HepG2 (cell line): ENCODE results near the gene DPH2. TPM values are rescaled to one million over a fixed set of nuclear protein-coding genes. Genes with fewer than 3 reads are reported as not detected.

Experiments used
- DBP ChIP-seq: sonication (generic); formaldehyde crosslinking; IDR thresholded peaks from 2 replicates; pipeline ENCODE4 v1.4.0; 2020; ENCODE audit warnings: missing genetic modification reagents; ENCODE audit errors: not compliant biosample characterization
- ESRRA ChIP-seq: sonication (generic); formaldehyde crosslinking; IDR thresholded peaks from 2 replicates; pipeline ENCODE4 v1.5.1; 2020; ENCODE audit warnings: mild to moderate bottlenecking, low read depth, missing genetic modification reagents
- FOXA1 ChIP-seq, 2 experiments: fragments of 450-650 bp in 1 of 2; sonication (generic) in 1 of 2; formaldehyde crosslinking in 1 of 2; IDR thresholded peaks; 2 replicates each; pipeline versions ENCODE4 v1.4.0 to v1.6.1; 2016 to 2020; ENCODE audit warnings: missing genetic modification reagents in 1 of 2
- FOXA3 ChIP-seq: IDR thresholded peaks from 2 replicates; pipeline ENCODE4 v1.6.1; 2016; ENCODE audit warnings: missing genetic modification reagents, missing compliant biosample characterization
- FOXC1 ChIP-seq: sonication (generic); formaldehyde crosslinking; IDR thresholded peaks from 2 replicates; pipeline ENCODE4 v1.8.0; 2022; ENCODE audit warnings: mild to moderate bottlenecking, missing genetic modification reagents, borderline replicate concordance
- HBP1 ChIP-seq: IDR thresholded peaks from 2 replicates; pipeline ENCODE4 v1.6.1; 2016; ENCODE audit warnings: low read depth, control low read depth
- HIVEP1 ChIP-seq: sonication (generic); formaldehyde crosslinking; IDR thresholded peaks from 2 replicates; pipeline ENCODE4 v1.4.0; 2020; ENCODE audit warnings: mild to moderate bottlenecking, missing genetic modification reagents
- HMG20B ChIP-seq: conservative IDR thresholded peaks from 2 replicates; pipeline ENCODE4 v1.6.1; 2016; ENCODE audit warnings: missing genetic modification reagents, missing compliant biosample characterization
- KDM1A ChIP-seq: IDR thresholded peaks from 2 replicates; pipeline ENCODE4 v1.6.1; 2016; ENCODE audit warnings: missing compliant biosample characterization
- MBD4 ChIP-seq: IDR thresholded peaks from 2 replicates; pipeline ENCODE4 v1.6.1; 2012; ENCODE audit warnings: low read length, inconsistent platforms, borderline replicate concordance
- MTA1 ChIP-seq: sonication (generic); formaldehyde crosslinking; IDR thresholded peaks from 2 replicates; pipeline ENCODE4 v1.4.0; 2020; ENCODE audit warnings: missing genetic modification reagents, mild to moderate bottlenecking, borderline replicate concordance
- RAD51 ChIP-seq: fragments of 450-650 bp; IDR thresholded peaks from 2 replicates; pipeline ENCODE4 v1.6.1; 2016; ENCODE audit warnings: borderline replicate concordance
- RXRB ChIP-seq: IDR thresholded peaks from 2 replicates; pipeline ENCODE4 v1.6.1; 2016; ENCODE audit warnings: borderline replicate concordance, missing genetic modification reagents, missing compliant biosample characterization
- SMARCE1 ChIP-seq: fragments of 450-650 bp; IDR thresholded peaks from 2 replicates; pipeline ENCODE4 v1.6.1; 2017; ENCODE audit warnings: borderline replicate concordance
- TBX3 ChIP-seq: fragments of 450-650 bp; IDR thresholded peaks from 2 replicates; pipeline ENCODE4 v1.6.1; 2017; ENCODE audit warnings: antibody characterized with exemption, mild to moderate bottlenecking, inconsistent platforms, borderline replicate concordance
- ZNF275 ChIP-seq: sonication (generic); formaldehyde crosslinking; IDR thresholded peaks from 2 replicates; pipeline ENCODE4 v1.8.0; 2022; ENCODE audit warnings: missing genetic modification reagents, mild to moderate bottlenecking, inconsistent platforms, borderline replicate concordance
- ZNF30 ChIP-seq: sonication (generic); formaldehyde crosslinking; IDR thresholded peaks from 2 replicates; pipeline ENCODE4 v1.5.0; 2020; ENCODE audit warnings: mild to moderate bottlenecking, missing genetic modification reagents
- ZNF333 ChIP-seq: sonication (generic); formaldehyde crosslinking; IDR thresholded peaks from 2 replicates; pipeline ENCODE4 v1.4.0; 2020; ENCODE audit warnings: mild to moderate bottlenecking, missing genetic modification reagents, borderline replicate concordance
- ZNF503 ChIP-seq: sonication (generic); formaldehyde crosslinking; IDR thresholded peaks from 2 replicates; pipeline ENCODE4 v1.4.0; 2020; ENCODE audit warnings: missing genetic modification reagents
- ZNF629 ChIP-seq: sonication (generic); formaldehyde crosslinking; conservative IDR thresholded peaks from 2 replicates; pipeline ENCODE4 v1.5.0; 2020; ENCODE audit warnings: missing genetic modification reagents
- polyA plus RNA-seq, 8 experiments: library from polyadenylated mRNA; depleted of rRNA in 3 of 8; stranded (reverse) in 7 of 8; unstranded in 1 of 8; fragments of >200 nt; fragmentation: Illumina TruSeq in 4 of 8; extraction: Trizol in 4 of 8; gene quantifications; 2 replicates each; pipeline versions ENCODE4 v1.2.1 to v1.2.3, GENCODE V29; 2011 to 2016; ENCODE audit warnings: low read depth in 4 of 8, missing spikeins in 1 of 8, mixed read lengths in 1 of 8; ENCODE audit not compliant: insufficient read depth in 1 of 8
- total RNA-seq, 5 experiments: library from RNA; depleted of rRNA; stranded (reverse); fragments of >200 nt; fragmentation: Illumina TruSeq; extraction: Trizol; gene quantifications; 2 replicates each; pipeline ENCODE4 v1.2.3, GENCODE V29; 2016; ENCODE audit warnings: low read depth in 1 of 5
- TF ChIP-seq, protein P1 (sequence below): sonication (generic); formaldehyde crosslinking; IDR thresholded peaks from 2 replicates; pipeline ENCODE4 v1.8.0; 2022; ENCODE audit warnings: missing genetic modification reagents, mild to moderate bottlenecking, moderate library complexity, borderline replicate concordance

Gene DPH2
- total and polyA plus RNA-seq, 2 of the 13 experiments (the other 11 are each of a cell fraction or from before 2014, with no cell fraction given): 32.2 to 38.3 TPM

DNA sequence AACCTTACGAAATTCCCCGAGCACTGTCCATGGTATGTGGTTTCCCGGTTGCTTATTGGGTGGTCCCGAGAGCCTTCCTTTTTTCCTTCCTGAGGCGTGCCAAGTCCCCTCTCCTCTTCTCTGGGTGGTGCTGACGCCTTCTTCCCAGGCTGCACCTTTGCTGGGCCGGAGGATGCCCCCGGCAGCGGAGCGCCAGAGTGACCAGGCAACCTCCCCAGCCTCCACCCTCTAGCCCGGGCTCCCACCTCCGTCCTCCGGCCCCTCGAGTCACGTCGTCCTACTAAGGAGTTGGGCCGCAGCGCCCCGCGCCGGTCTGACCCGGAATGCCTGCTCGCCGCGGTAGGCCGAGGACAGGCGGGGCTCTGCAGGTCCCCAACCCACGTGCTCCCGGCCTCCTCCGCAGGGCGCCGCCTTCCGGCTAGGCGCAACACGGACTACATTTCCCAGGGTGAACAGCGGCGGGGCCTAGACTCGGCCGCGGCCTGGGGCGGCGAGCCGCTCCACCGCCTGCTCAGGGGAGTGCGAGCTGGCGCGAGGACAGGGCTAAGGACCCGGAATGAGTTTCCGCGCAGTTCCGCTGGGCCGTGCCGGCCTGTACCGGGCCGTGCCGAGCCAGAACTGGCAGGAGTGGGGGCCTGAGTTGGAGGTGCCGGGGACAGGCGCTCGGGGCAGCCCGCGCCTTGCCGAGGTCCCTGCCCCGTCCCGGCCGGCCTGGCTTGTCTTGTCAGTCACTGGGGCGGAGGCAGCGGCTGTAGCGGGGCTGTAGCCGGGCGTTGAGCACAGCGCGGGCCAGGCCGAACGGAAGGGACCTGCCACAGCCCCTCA is 23.4 kb upstream of the DPH2 start, which contains the start of gene IPO13 (continued):
- TF ChIP-seq MTA1 (CRISPR knock-in tag) (peak; percentile 79; the same call in 1 of the 2 replicates), HBP1 (CRISPR knock-in tag) (peak; percentile 80; the same call in 1 of the 2 replicates), TBX3 (peak; percentile 70; the same call in 1 of the 2 replicates), FOXA3 (CRISPR knock-in tag) (0 out of 2 replicates have a peak, but pooled peaks have one; percentile 24), MBD4 (no peak), RAD51 (peak; percentile 48; the same call in 1 of the 2 replicates), FOXA1 (IDR thresholded peaks at IDR 0.05) (no peak), FOXA1 (CRISPR knock-in tag; IDR thresholded peaks at IDR 0.05) (no peak), KDM1A (CRISPR knock-in tag) (peak; percentile 65; the same call in 1 of the 2 replicates), HIVEP1 (peak; percentile 85), FOXC1 (CRISPR knock-in tag) (peak; percentile 71), ZNF333 (CRISPR knock-in tag) (peak; percentile 97), RXRB (CRISPR knock-in tag) (peak; percentile 58; the same call in 1 of the 2 replicates), ZNF30 (peak; percentile 22; the same call in 1 of the 2 replicates), ZNF503 (no peak), SMARCE1 (no peak), HMG20B (CRISPR knock-in tag) (no peak), ZNF275 (CRISPR knock-in tag) (0 out of 2 replicates have a peak, but pooled peaks have one; percentile 48), ESRRA (CRISPR knock-in tag) (peak; percentile 51; the same call in 1 of the 2 replicates), ZNF629 (no peak; the same call in 1 of the 2 replicates), DBP (no peak)
- TF ChIP-seq, protein P1, sequence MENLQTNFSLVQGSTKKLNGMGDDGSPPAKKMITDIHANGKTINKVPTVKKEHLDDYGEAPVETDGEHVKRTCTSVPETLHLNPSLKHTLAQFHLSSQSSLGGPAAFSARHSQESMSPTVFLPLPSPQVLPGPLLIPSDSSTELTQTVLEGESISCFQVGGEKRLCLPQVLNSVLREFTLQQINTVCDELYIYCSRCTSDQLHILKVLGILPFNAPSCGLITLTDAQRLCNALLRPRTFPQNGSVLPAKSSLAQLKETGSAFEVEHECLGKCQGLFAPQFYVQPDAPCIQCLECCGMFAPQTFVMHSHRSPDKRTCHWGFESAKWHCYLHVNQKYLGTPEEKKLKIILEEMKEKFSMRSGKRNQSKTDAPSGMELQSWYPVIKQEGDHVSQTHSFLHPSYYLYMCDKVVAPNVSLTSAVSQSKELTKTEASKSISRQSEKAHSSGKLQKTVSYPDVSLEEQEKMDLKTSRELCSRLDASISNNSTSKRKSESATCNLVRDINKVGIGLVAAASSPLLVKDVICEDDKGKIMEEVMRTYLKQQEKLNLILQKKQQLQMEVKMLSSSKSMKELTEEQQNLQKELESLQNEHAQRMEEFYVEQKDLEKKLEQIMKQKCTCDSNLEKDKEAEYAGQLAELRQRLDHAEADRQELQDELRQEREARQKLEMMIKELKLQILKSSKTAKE (CRISPR knock-in tag): peak; percentile 46
